K562 (cell line): Measurements from ENCODE around the gene CTDSPL. TPM values are rescaled to one million over a fixed set of nuclear protein-coding genes. Genes with fewer than 3 reads are reported as not detected.
A peak's percentile ranks its signal among the peaks of the same experiment; 100 is the strongest.

Experiments
- CHD4 ChIP-seq: fragments of 200-600 bp; sonication (generic); IDR thresholded peaks from 3 replicates; pipeline ENCODE4 v1.6.1; 2012; ENCODE audit warnings: low read depth, mild to moderate bottlenecking, mixed read lengths, low read length, inconsistent platforms; ENCODE audit not compliant: insufficient read depth, insufficient replicate concordance, poor library complexity, severe bottlenecking
- CXXC5 ChIP-seq: fragments of 250-450 bp; sonication (Bioruptor Pico); IDR thresholded peaks from 2 replicates; pipeline ENCODE4 v1.8.0; 2022; ENCODE audit warnings: inconsistent platforms, mild to moderate bottlenecking, moderate library complexity
- ETS2 ChIP-seq: IDR thresholded peaks from 2 replicates; pipeline ENCODE4 v1.6.1; 2016; ENCODE audit warnings: borderline replicate concordance, missing genetic modification characterization, mild to moderate bottlenecking, moderate library complexity, missing compliant biosample characterization; ENCODE audit not compliant: poor library complexity, severe bottlenecking
- ETV6 ChIP-seq, 3 experiments: fragments of 150-350 bp in 1 of 3; sonication (generic) in 1 of 3; formaldehyde crosslinking in 1 of 3; IDR thresholded peaks; 2 replicates each; pipeline versions ENCODE4 v1.6.1 to v1.8.0; 2014 to 2022; ENCODE audit warnings: borderline replicate concordance in 2 of 3, low read depth in 2 of 3, antibody characterized with exemption in 1 of 3, low read length in 1 of 3, mild to moderate bottlenecking in 1 of 3, missing genetic modification reagents in 1 of 3
- FOSL1 ChIP-seq: fragments of 200-800 bp; sonication (Bioruptor generic); conservative IDR thresholded peaks from 2 replicates; pipeline ENCODE4 v1.6.1; 2016; ENCODE audit warnings: missing genetic modification characterization, missing compliant biosample characterization
- FOXK1 ChIP-seq: sonication (generic); formaldehyde crosslinking; IDR thresholded peaks from 2 replicates; pipeline ENCODE4 v1.8.0; 2022; ENCODE audit warnings: missing genetic modification reagents, mild to moderate bottlenecking, borderline replicate concordance
- FUS ChIP-seq: fragments of 200-400 bp; formaldehyde crosslinking; optimal IDR thresholded peaks from 2 replicates; pipeline ENCODE3; 2017; ENCODE audit warnings: low read depth, low read length
- IFI16 ChIP-seq: fragments of 250-450 bp; sonication (Bioruptor Pico); IDR thresholded peaks from 2 replicates; pipeline ENCODE4 v2.1.2; 2022; ENCODE audit warnings: mild to moderate bottlenecking, inconsistent platforms
- KLF16 ChIP-seq: IDR thresholded peaks from 2 replicates; pipeline ENCODE4 v1.6.1; 2016; ENCODE audit warnings: antibody characterized with exemption
- MIER1 ChIP-seq: fragments of 450-650 bp; IDR thresholded peaks from 2 replicates; pipeline ENCODE4 v1.6.1; 2016; ENCODE audit warnings: antibody characterized with exemption, mild to moderate bottlenecking, low read depth
- MXI1 ChIP-seq: IDR thresholded peaks from 2 replicates; pipeline ENCODE4 v1.6.1; 2011; ENCODE audit warnings: low read depth, mild to moderate bottlenecking, improper control_type of control experiment, low read length
- POLR2B ChIP-seq: fragments of 450-650 bp; IDR thresholded peaks from 2 replicates; pipeline ENCODE4 v1.6.1; 2018; ENCODE audit warnings: low read depth; ENCODE audit not compliant: partially characterized antibody
- PURB ChIP-seq: sonication (generic); formaldehyde crosslinking; IDR thresholded peaks from 2 replicates; pipeline ENCODE4 v1.9.0; 2021; ENCODE audit warnings: low read depth, mild to moderate bottlenecking, missing genetic modification reagents
- RBM17 ChIP-seq: fragments of 200-400 bp; formaldehyde crosslinking; IDR thresholded peaks from 2 replicates; pipeline ENCODE4 v1.6.1; 2017; ENCODE audit warnings: low read depth, mild to moderate bottlenecking, low read length, borderline replicate concordance
- TAL1 ChIP-seq: fragments of 450-650 bp; IDR thresholded peaks from 2 replicates; pipeline ENCODE4 v1.6.1; 2016; ENCODE audit warnings: mild to moderate bottlenecking
- TOE1 ChIP-seq, 2 experiments: fragments of 450-650 bp in 1 of 2; sonication (generic) in 1 of 2; formaldehyde crosslinking in 1 of 2; IDR thresholded peaks; 2 replicates each; pipeline versions ENCODE4 v1.7.1 to v1.8.0; 2016 to 2022; ENCODE audit warnings: borderline replicate concordance in 2 of 2, mild to moderate bottlenecking in 2 of 2, antibody characterized with exemption in 1 of 2, inconsistent platforms in 1 of 2, low read depth in 1 of 2, missing genetic modification reagents in 1 of 2, moderate library complexity in 1 of 2
- ZNF133 ChIP-seq: fragments of 250-450 bp; sonication (Bioruptor Pico); IDR thresholded peaks from 2 replicates; pipeline ENCODE4 v1.4.0; 2020; ENCODE audit warnings: mild to moderate bottlenecking
- ZNF146 ChIP-seq: IDR thresholded peaks from one replicate; pipeline ENCODE4 v1.6.1; 2018; ENCODE audit warnings: missing compliant biosample characterization; ENCODE audit not compliant: unreplicated experiment
- ZNF347 ChIP-seq: fragments of 450-650 bp; formaldehyde crosslinking; IDR thresholded peaks from 2 replicates; pipeline ENCODE4 v1.4.0; 2020; ENCODE audit warnings: low read depth, mild to moderate bottlenecking, moderate library complexity
- ZNF511 ChIP-seq: sonication (generic); formaldehyde crosslinking; IDR thresholded peaks from 2 replicates; pipeline ENCODE4 v1.8.0; 2022; ENCODE audit warnings: mild to moderate bottlenecking, missing genetic modification reagents
- ZNF780A ChIP-seq: fragments of 250-450 bp; sonication (Bioruptor Pico); IDR thresholded peaks from 2 replicates; pipeline ENCODE4 v1.5.0; 2021; ENCODE audit warnings: mild to moderate bottlenecking
- polyA plus RNA-seq, 8 experiments: library from polyadenylated mRNA; depleted of rRNA in 4 of 8; stranded (reverse) in 5 of 8; unstranded in 3 of 8; fragments of >200 nt; fragmentation: Nextera tagmentation in 2 of 8; fragmentation: Illumina TruSeq in 1 of 8; extraction: Ambion mirVana in 2 of 8; extraction: Trizol in 1 of 8; gene quantifications; 2 replicates each; pipeline versions ENCODE4 v1.2.1 to v1.2.3, GENCODE V29; 2011 to 2014; ENCODE audit warnings: inconsistent platforms in 1 of 8, missing spikeins in 1 of 8
- total RNA-seq, 7 experiments: library from RNA; depleted of rRNA in 6 of 7; stranded (reverse); fragments of >200 nt in 6 of 7; fragmentation: Illumina TruSeq in 2 of 7; extraction: Trizol in 2 of 7; gene quantifications; 2 replicates each; pipeline versions ENCODE4 v1.2.1 to v1.2.3, GENCODE V29; 2011 to 2021; ENCODE audit warnings: low replicate concordance in 1 of 7
- TF ChIP-seq, protein P1 (sequence below): fragments of 250-450 bp; sonication (Bioruptor Pico); IDR thresholded peaks from 2 replicates; pipeline ENCODE4 v1.6.1; 2021; ENCODE audit warnings: mild to moderate bottlenecking
- TF ChIP-seq, protein P2 (sequence below): fragments of 150-350 bp; IDR thresholded peaks from 2 replicates; pipeline ENCODE4 v1.6.1; 2014; ENCODE audit warnings: low read depth, mild to moderate bottlenecking, low read length, borderline replicate concordance

CTDSPL gene
- total and polyA plus RNA-seq, 9 of the 15 experiments (the other 6 are each of a cell fraction or from before 2014, with no cell fraction given) = 5.1 to 19.3 (median 11.3) TPM

DNA sequence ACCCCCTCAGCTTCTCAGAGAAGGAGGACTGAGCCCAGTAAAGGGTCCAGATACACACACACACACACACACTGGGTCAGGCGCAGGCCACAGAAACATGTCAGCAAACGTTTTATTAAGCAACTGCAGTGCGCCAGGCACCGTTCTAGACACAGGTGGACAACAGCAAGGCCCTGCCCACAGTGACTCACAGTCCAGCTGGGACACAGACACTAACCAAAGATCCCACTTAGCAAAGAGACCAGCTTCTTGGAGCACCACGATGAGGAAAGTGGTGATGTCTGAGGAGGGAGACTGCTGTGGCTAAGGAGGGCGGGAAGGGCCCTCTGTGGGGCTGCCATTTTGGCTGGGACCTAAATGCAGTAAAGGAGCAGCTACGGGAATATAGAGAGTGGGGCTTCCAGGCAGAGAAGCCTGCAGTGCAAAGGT is 126.1 kb downstream of the CTDSPL start (continued):
- TF ChIP-seq ETS2 = no peak
- no peak for TF ChIP-seq ZNF511 (CRISPR knock-in tag)
- no peak for TF ChIP-seq ETV6 (IDR thresholded peaks at IDR 0.05; ENCODE audit: borderline replicate concordance in 1 of 2, low read depth in 2 of 2, low read length in 1 of 2)
- TF ChIP-seq ETV6 (CRISPR knock-in tag; IDR thresholded peaks at IDR 0.05; ENCODE audit: borderline replicate concordance) = no peak
- no peak for TF ChIP-seq ZNF347 (CRISPR knock-in tag)
- no peak for TF ChIP-seq ZNF133 (CRISPR knock-in tag)
- no peak for TF ChIP-seq PURB (CRISPR knock-in tag)
- TF ChIP-seq KLF16 = no peak
- no peak for TF ChIP-seq ZNF780A (CRISPR knock-in tag)
- TF ChIP-seq CXXC5 (CRISPR knock-in tag) = no peak
- TF ChIP-seq FUS = no peak
- no peak for TF ChIP-seq CHD4
- TF ChIP-seq FOXK1 (CRISPR knock-in tag) = no peak
- TF ChIP-seq, protein P1, sequence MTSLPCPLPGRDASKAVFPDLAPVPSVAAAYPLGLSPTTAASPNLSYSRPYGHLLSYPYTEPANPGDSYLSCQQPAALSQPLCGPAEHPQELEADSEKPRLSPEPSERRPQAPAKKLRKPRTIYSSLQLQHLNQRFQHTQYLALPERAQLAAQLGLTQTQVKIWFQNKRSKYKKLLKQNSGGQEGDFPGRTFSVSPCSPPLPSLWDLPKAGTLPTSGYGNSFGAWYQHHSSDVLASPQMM = no peak
- no peak for TF ChIP-seq RBM17
- TF ChIP-seq IFI16 (CRISPR knock-in tag) = no peak
- no peak for TF ChIP-seq MIER1
- no peak for TF ChIP-seq POLR2B
- TF ChIP-seq ZNF146 (CRISPR knock-in tag) = no peak
- peak; percentile 23; the same call in 1 of the 2 replicates for TF ChIP-seq FOSL1 (tag)
- TF ChIP-seq MXI1 = no peak
- TF ChIP-seq, protein P2, sequence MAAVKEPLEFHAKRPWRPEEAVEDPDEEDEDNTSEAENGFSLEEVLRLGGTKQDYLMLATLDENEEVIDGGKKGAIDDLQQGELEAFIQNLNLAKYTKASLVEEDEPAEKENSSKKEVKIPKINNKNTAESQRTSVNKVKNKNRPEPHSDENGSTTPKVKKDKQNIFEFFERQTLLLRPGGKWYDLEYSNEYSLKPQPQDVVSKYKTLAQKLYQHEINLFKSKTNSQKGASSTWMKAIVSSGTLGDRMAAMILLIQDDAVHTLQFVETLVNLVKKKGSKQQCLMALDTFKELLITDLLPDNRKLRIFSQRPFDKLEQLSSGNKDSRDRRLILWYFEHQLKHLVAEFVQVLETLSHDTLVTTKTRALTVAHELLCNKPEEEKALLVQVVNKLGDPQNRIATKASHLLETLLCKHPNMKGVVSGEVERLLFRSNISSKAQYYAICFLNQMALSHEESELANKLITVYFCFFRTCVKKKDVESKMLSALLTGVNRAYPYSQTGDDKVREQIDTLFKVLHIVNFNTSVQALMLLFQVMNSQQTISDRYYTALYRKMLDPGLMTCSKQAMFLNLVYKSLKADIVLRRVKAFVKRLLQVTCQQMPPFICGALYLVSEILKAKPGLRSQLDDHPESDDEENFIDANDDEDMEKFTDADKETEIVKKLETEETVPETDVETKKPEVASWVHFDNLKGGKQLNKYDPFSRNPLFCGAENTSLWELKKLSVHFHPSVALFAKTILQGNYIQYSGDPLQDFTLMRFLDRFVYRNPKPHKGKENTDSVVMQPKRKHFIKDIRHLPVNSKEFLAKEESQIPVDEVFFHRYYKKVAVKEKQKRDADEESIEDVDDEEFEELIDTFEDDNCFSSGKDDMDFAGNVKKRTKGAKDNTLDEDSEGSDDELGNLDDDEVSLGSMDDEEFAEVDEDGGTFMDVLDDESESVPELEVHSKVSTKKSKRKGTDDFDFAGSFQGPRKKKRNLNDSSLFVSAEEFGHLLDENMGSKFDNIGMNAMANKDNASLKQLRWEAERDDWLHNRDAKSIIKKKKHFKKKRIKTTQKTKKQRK = no peak
- TF ChIP-seq TAL1 = no peak
- TF ChIP-seq TOE1 (IDR thresholded peaks at IDR 0.05; ENCODE audit: borderline replicate concordance) = no peak
- TF ChIP-seq TOE1 (CRISPR knock-in tag; IDR thresholded peaks at IDR 0.05; ENCODE audit: borderline replicate concordance, low read depth) = no peak
